Right ventricle myocardium superior (tissue), 1 donor: ENCODE results near the gene STK25. TPM values are rescaled to one million over a fixed set of nuclear protein-coding genes. Genes with fewer than 3 reads are reported as not detected.

Experiments
- ATAC-seq: fragments of 200-7000 bp; cut with Tn5 transposase; one replicate; pipeline ENCODE4 v1.9.1; 2020; ENCODE audit warnings: mild to moderate bottlenecking; ENCODE audit not compliant: poor library complexity
- DNase-seq: peaks from one replicate; pipeline ENCODE4 v3.0.0-alpha.2; 2020
- intact Hi-C: fragments of 100-400 bp; cut with DNase I; formaldehyde crosslinking; loops from one replicate; pipeline ENCODE4 v1.11.2; 2022
- total RNA-seq: library from RNA; stranded (reverse); fragmentation: NEBNext Ultra II Directional; extraction: Animal tissue kit (Norgen Biotek cat#: 25700); gene quantifications from one replicate; pipeline ENCODE4 v1.2.1, GENCODE V29; 2021
- donor health status: DM: no; HTN: yes; CAD: no; lungs with severe emphysema.

The STK25 gene
- total RNA-seq, 1 donor from 2014 or later = 85.9 TPM

- ATAC-seq (no peak), DNase-seq (no peak)
- intact Hi-C loops = no loop called here
These were observed 9.0 kb downstream of the STK25 start for GRCh38 chr2:241499146-241499965.

- DNase-seq (no peak), ATAC-seq (no peak)
- intact Hi-C loops = no loop called here
These were observed 10.0 kb downstream of the STK25 start for GRCh38 chr2:241498115-241499070.

GRCh38 chr2:241496904-241497877, 11.2 kb downstream of the STK25 start:
- ATAC-seq = no peak
- DNase-seq = no peak

GRCh38 chr2:241496003-241496707, 12.2 kb downstream of the STK25 start:
- DNase-seq = no peak
- intact Hi-C loops = no loop called here
- ATAC-seq = no peak

More at GRCh38 chr2:241496904-241497877, 11.2 kb downstream of the STK25 start:
- intact Hi-C loops = no loop called here

- no peak for ATAC-seq
These were observed 13.0 kb downstream of the STK25 start for GRCh38 chr2:241495172-241496002.

GRCh38 chr2:241494311-241494908, 14.0 kb downstream of the STK25 start:
- DNase-seq (no peak), ATAC-seq (no peak)
- intact Hi-C loops = no loop called here

More at GRCh38 chr2:241495172-241496002, 13.0 kb downstream of the STK25 start:
- intact Hi-C loops = no loop called here
- no peak for DNase-seq

- ATAC-seq (no peak), DNase-seq (no peak)
- intact Hi-C loops = no loop called here
These were observed 15.3 kb downstream of the STK25 start for GRCh38 chr2:241493092-241493491.

- DNase-seq = no peak
- ATAC-seq = no peak
- intact Hi-C loops = no loop called here
These were observed 16.2 kb downstream of the STK25 start for GRCh38 chr2:241492174-241492565.

GRCh38 chr2:241491549-241492173, 16.7 kb downstream of the STK25 start:
- DNase-seq (no peak), ATAC-seq (no peak)
- intact Hi-C loops = no loop called here

- intact Hi-C loops = no loop called here
- ATAC-seq (peak; percentile 4), DNase-seq (no peak)
These were observed 17.4 kb downstream of the STK25 start for GRCh38 chr2:241490825-241491506.

GRCh38 chr2:241489733-241490680, 18.4 kb downstream of the STK25 start:
- no peak for ATAC-seq
- intact Hi-C loops = no loop called here
- no peak for DNase-seq

- DNase-seq (no peak), ATAC-seq (no peak)
- intact Hi-C loops = no loop called here
These were observed 19.3 kb downstream of the STK25 start for GRCh38 chr2:241489088-241489487.

GRCh38 chr2:241485172-241485911, 23.0 kb downstream of the STK25 start:
- no peak for DNase-seq
- intact Hi-C loops = no loop called here
- ATAC-seq = no peak

GRCh38 chr2:241483305-241483704, 25.1 kb downstream of the STK25 start:
- intact Hi-C loops = no loop called here
- ATAC-seq (no peak), DNase-seq (no peak)
